Right atrium auricular region (tissue), 2 donors: ENCODE measurements around the gene SPSB2. TPM values are rescaled to one million over a fixed set of nuclear protein-coding genes. Genes with fewer than 3 reads are reported as not detected.
"Not testable (repeated sequence)": the region's sequence is repeated elsewhere in the genome, so short reads cannot be mapped to it uniquely, and the experiment has no call there.

Source experiments
- DNase-seq: peaks from one replicate; pipeline ENCODE4 v3.0.0-alpha.2; 2019; ENCODE audit warnings: low spot score
- H3K27ac ChIP-seq, 2 donors: fragments of 200-600 bp; sonication (generic); 1 replicate in 1 of 2; 2 replicates in 1 of 2; pipeline ENCODE4 v1.5.1; 2016 to 2019
- H3K27me3 ChIP-seq, 2 donors: fragments of 200-600 bp; sonication (generic); one replicate each; pipeline versions ENCODE4 v1.5.1 to v1.6.0; 2017 to 2019
- H3K36me3 ChIP-seq: fragments of 200-600 bp; sonication (generic); one replicate; pipeline ENCODE4 v1.5.1; 2016
- H3K4me1 ChIP-seq, 2 donors: fragments of 200-600 bp; sonication (generic); one replicate each; pipeline versions ENCODE4 v1.5.1 to v1.6.0; 2017 to 2019
- H3K4me3 ChIP-seq, 2 donors: fragments of 200-600 bp; sonication (generic); 1 replicate in 1 of 2; 2 replicates in 1 of 2; pipeline ENCODE4 v1.5.1; 2017 to 2019; ENCODE audit warnings: mild to moderate bottlenecking in 1 of 2, moderate library complexity in 1 of 2
- H3K9me3 ChIP-seq, 2 donors: fragments of 200-600 bp; sonication (generic); one replicate each; pipeline ENCODE4 v1.5.1; 2019
- CTCF ChIP-seq, 2 donors: fragments of 200-600 bp; sonication (generic); IDR thresholded peaks; one replicate each; pipeline ENCODE4 v1.5.1; 2019; ENCODE audit warnings: antibody characterized with exemption in 2 of 2
- total RNA-seq, 2 donors: library from RNA; depleted of rRNA; stranded (reverse); fragments of >200 nt; gene quantifications; one replicate each; pipeline ENCODE4 v1.1.0, GENCODE V29; 2016

SPSB2 gene
- total RNA-seq, 2 donors from 2014 or later = 4.1 to 6.4 TPM

- no peak for DNase-seq
- no peaks in the 10 kb centered on the region for H3K36me3 ChIP-seq
- H3K9me3 ChIP-seq = no peaks in the 10 kb centered on the region
- no peaks in the 10 kb centered on the region for H3K27me3 ChIP-seq
- TF ChIP-seq CTCF (IDR thresholded peaks at IDR 0.05) = no peak
- H3K27ac ChIP-seq = no peak overlapping the region
- H3K4me1 ChIP-seq = peaks cover 0 to 12% of the 10 kb centered on the region in 2 donors
- H3K4me3 ChIP-seq = no peak overlapping the region
These were observed 29.3 kb upstream of the SPSB2 start for GRCh38 chr12:6902448-6902847.

DNA sequence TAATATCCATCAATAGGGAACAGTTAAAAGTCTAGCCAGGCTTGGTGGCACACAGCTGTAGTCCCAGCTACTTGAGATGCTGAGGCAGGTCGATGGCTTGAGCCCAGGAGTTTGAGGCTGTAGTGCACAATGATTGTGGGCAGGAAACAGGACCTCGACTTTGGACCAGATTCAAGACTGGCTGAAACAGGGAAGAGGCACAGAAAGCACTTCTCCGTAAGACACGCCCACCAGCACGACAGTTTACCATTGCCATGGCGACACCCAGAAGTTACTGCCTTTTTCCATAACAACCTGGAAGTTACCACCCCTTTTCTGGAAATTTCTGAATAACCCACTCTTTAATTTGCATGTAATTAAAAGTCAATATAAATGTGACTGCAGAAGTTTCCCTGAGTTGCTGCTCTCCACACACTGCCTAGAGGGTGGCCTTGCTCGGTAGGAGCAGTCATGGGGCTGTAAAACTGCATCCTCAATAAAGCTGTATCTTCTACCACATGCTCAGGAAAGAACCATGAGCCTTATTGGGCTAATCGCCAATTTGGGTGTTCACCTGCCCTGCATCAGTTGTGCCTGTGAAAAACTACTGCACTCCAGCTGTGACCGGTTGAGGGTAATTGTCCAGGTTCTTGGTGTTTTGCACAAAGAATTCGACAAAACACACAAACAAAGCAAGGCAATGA, 26.9 kb upstream of the SPSB2 start:
- TF ChIP-seq CTCF (IDR thresholded peaks at IDR 0.05) = no peak
- H3K4me1 ChIP-seq = peaks cover 0 to 6% of the 10 kb centered on the region in 2 donors
- DNase-seq = peak; percentile 80
- H3K9me3 ChIP-seq = no peaks in the 10 kb centered on the region
- no peak overlapping the region for H3K4me3 ChIP-seq
- no peaks in the 10 kb centered on the region for H3K27me3 ChIP-seq
- H3K27ac ChIP-seq = no peak overlapping the region
- no peaks in the 10 kb centered on the region for H3K36me3 ChIP-seq

DNA sequence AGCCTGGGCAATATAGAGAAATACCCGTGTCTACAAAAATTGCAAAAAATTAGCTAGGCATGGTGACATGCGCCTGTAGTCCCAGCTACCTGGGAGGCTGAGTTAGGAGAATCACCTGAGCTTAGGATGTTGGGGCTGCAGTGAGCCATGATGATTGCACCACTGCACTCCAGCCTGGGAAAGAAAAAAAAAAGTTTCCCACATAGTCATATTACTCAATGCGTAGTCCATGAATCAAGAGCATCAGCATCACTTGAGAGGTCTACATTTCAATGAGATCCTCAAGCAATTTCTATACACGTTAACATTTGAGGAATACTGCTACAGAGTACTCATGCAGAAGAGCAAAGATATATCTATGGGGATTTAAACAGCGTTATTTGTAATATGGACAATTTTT, 26.3 kb upstream of the SPSB2 start:
- no peak for DNase-seq
- no peaks in the 10 kb centered on the region for H3K9me3 ChIP-seq
- H3K27me3 ChIP-seq = no peaks in the 10 kb centered on the region
- H3K4me3 ChIP-seq = no peak overlapping the region
- H3K36me3 ChIP-seq = no peaks in the 10 kb centered on the region
- peaks cover 0 to 3% of the 10 kb centered on the region in 2 donors for H3K4me1 ChIP-seq
- H3K27ac ChIP-seq = no peak overlapping the region
- no peak for TF ChIP-seq CTCF (IDR thresholded peaks at IDR 0.05)

DNA sequence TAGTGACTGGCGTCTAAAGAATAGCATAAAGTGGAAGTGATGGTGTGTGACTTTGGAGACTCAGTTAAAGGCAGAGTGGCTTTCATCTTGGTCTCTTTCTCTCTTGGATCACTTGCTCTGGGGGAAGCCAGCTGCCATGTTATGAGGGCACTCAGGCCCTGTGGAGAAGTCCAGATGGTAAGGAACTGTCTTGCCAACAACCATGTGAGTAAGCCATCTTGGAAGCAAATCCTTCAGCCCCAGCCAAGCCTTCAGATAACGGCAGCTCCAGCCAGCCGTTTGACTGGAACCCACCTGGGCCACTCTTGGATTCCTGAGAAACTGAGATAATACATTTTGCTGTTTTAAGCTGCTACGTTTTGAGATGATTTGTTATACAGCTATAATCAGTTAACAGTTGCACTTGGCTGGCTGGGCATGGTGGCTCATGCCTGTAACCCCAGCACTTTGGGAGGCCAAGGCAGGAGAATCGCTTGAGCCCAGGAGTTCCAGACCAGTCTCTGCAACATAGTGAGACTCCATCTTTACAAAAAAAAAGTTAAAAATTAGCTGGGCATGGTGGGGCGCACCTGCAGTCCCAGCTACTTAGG, 23.8 kb upstream of the SPSB2 start:
- Histone ChIP-seq H3K27me3 (no peaks in the 10 kb centered on the region), H3K36me3 (no peaks in the 10 kb centered on the region), H3K9me3 (no peaks in the 10 kb centered on the region), H3K27ac (no peak overlapping the region), H3K4me1 (no peaks in the 10 kb centered on the region), H3K4me3 (no peak overlapping the region)
- no peak for TF ChIP-seq CTCF (IDR thresholded peaks at IDR 0.05)
- DNase-seq = no peak

DNA sequence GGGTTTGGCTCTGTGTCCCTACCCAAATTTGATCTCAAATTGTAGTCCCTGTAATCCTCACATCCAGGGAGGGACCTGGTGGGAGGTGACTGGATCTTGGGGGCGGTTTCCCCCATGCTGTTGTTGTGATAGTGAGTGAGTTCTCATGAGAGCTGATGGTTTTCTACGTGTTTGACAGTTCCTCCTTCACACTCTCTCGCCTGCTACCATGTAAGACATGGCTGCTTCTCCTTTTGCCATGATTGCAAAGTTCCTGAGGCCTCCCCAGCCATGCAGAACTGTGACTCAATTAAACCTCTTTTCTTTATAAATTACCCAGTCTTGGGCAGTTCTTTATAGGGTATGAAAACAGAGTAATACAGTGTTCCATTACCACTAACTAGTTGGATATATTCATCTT, 21.2 kb upstream of the SPSB2 start:
- DNase-seq = no peak
- Histone ChIP-seq H3K36me3 (no peaks in the 10 kb centered on the region), H3K27me3 (no peaks in the 10 kb centered on the region), H3K27ac (no peak overlapping the region), H3K4me3 (no peak overlapping the region), H3K9me3 (no peaks in the 10 kb centered on the region), H3K4me1 (peaks cover 0 to 8% of the 10 kb centered on the region in 2 donors)
- TF ChIP-seq CTCF (IDR thresholded peaks at IDR 0.05) = no peak

DNA sequence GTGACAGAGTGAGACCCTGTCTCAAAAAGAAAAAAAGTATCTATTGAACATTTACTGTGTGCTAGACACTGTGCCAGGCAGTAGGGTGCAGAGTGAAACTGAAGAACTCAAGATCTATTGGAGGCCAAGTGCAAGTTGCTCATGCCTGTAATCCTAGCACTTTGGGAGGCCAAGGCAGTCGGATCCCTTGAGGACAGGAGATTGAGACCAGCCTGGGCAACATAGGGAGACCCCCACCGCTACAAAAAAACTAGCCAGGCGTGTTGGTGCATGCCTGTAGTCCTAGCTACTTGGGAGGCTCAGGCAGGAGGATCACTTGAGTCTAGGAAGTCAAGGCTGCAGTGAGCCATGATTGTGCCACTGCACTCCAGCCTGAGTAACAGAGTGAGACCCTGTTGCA, 19.6 kb upstream of the SPSB2 start:
- H3K9me3 ChIP-seq, H3K4me1 ChIP-seq, DNase-seq, H3K36me3 ChIP-seq, H3K27me3 ChIP-seq, H3K4me3 ChIP-seq, H3K27ac ChIP-seq: not testable (repeated sequence)
